ENCODE measurements around the gene HOXD10. TPM values are rescaled to one million over a fixed set of nuclear protein-coding genes. Genes with fewer than 3 reads are reported as not detected.

Gene HOXD10
- total RNA-seq, 2 experiments from 2014 or later: not detected

GRCh38 chr2:176164201-176164600 lies 47.6 kb downstream of the HOXD10 start:
- H3K36me3 Mint-ChIP-seq (ENCODE audit: low read depth): peaks cover 5% of the 10 kb centered on the region
- no peak for TF ChIP-seq CTCF (IDR thresholded peaks at IDR 0.05)
- no peaks in the 10 kb centered on the region for H3K36me3 ChIP-seq (ENCODE audit: insufficient read depth, low read length)
- no peak for ATAC-seq (ENCODE audit: poor library complexity)
- no peak overlapping the region for H3K27ac ChIP-seq (ENCODE audit: low read depth in 1 of 2, low read length in 2 of 2)
- ChIA-PET CTCF (no interaction called here), POLR2A (no interaction called here)
- intact Hi-C loops (cut with DNase I, micrococcal nuclease): no loop called here
- peaks cover 25% of the 10 kb centered on the region for H3K4me1 ChIP-seq (ENCODE audit: insufficient read depth, low read length)
- DNase-seq: no peak
- H3K4me3 Mint-ChIP-seq: no peak overlapping the region
- no peak overlapping the region for H3K4me3 ChIP-seq (ENCODE audit: low read length)
- H3K4me1 Mint-ChIP-seq (ENCODE audit: low read depth): peaks cover 17% of the 10 kb centered on the region
- H3K9me3 ChIP-seq (ENCODE audit: control insufficient read depth in 1 of 2, insufficient read depth in 1 of 2, low read length in 2 of 2): peaks cover 0 to 56% of the 10 kb centered on the region in 2 experiments
- H3K27me3 Mint-ChIP-seq: peaks cover 97% of the 10 kb centered on the region
- peaks cover 84 to 97% of the 10 kb centered on the region in 2 experiments for H3K27me3 ChIP-seq (ENCODE audit: control insufficient read depth in 1 of 2, insufficient read depth in 2 of 2, low read length in 2 of 2)
- H3K27ac Mint-ChIP-seq: no peak overlapping the region
- no peaks in the 10 kb centered on the region for H3K9me3 Mint-ChIP-seq

- H3K4me3 ChIP-seq (ENCODE audit: low read length): no peak overlapping the region
- Mint-ChIP-seq H3K27me3 (peaks cover 97% of the 10 kb centered on the region), H3K4me3 (peak overlapping the region; percentile 5), H3K36me3 (ENCODE audit: low read depth) (peaks cover 5% of the 10 kb centered on the region), H3K9me3 (no peaks in the 10 kb centered on the region), H3K4me1 (ENCODE audit: low read depth) (peaks cover 17% of the 10 kb centered on the region), H3K27ac (no peak overlapping the region)
- POLR2A ChIA-PET: no interaction called here
- H3K27ac ChIP-seq (ENCODE audit: low read depth in 1 of 2, low read length in 2 of 2): no peak overlapping the region
- TF ChIP-seq CTCF (IDR thresholded peaks at IDR 0.05): no peak
- no peaks in the 10 kb centered on the region for H3K36me3 ChIP-seq (ENCODE audit: insufficient read depth, low read length)
- peaks cover 20% of the 10 kb centered on the region for H3K4me1 ChIP-seq (ENCODE audit: insufficient read depth, low read length)
- peaks cover 0 to 50% of the 10 kb centered on the region in 2 experiments for H3K9me3 ChIP-seq (ENCODE audit: control insufficient read depth in 1 of 2, insufficient read depth in 1 of 2, low read length in 2 of 2)
- H3K27me3 ChIP-seq (ENCODE audit: control insufficient read depth in 1 of 2, insufficient read depth in 2 of 2, low read length in 2 of 2): peaks cover 84 to 97% of the 10 kb centered on the region in 2 experiments
- CTCF ChIA-PET: no interaction called here
- ATAC-seq (ENCODE audit: poor library complexity): no peak
- no peak for DNase-seq
- intact Hi-C loops (cut with DNase I, micrococcal nuclease): no loop called here
Observed at GRCh38 chr2:176164611-176165369, 48.2 kb downstream of the HOXD10 start.

GRCh38 chr2:176165370-176166050 lies 48.9 kb downstream of the HOXD10 start:
- H3K4me1 Mint-ChIP-seq (ENCODE audit: low read depth): peaks cover 17% of the 10 kb centered on the region
- ATAC-seq (ENCODE audit: poor library complexity) (no peak), DNase-seq (no peak)
- ChIA-PET CTCF (no interaction called here), POLR2A (no interaction called here)
- H3K36me3 Mint-ChIP-seq (ENCODE audit: low read depth): peaks cover 5% of the 10 kb centered on the region
- Histone ChIP-seq H3K4me3 (ENCODE audit: low read length) (no peak overlapping the region), H3K27me3 (ENCODE audit: control insufficient read depth in 1 of 2, insufficient read depth in 2 of 2, low read length in 2 of 2) (peaks cover 84 to 97% of the 10 kb centered on the region in 2 experiments), H3K36me3 (ENCODE audit: insufficient read depth, low read length) (no peaks in the 10 kb centered on the region), H3K4me1 (ENCODE audit: insufficient read depth, low read length) (peaks cover 13% of the 10 kb centered on the region), H3K9me3 (ENCODE audit: control insufficient read depth in 1 of 2, insufficient read depth in 1 of 2, low read length in 2 of 2) (peaks cover 0 to 43% of the 10 kb centered on the region in 2 experiments), H3K27ac (ENCODE audit: low read depth in 1 of 2, low read length in 2 of 2) (no peak overlapping the region)
- H3K27me3 Mint-ChIP-seq: peaks cover 98% of the 10 kb centered on the region
- H3K4me3 Mint-ChIP-seq: peak overlapping the region; percentile 5
- no peak overlapping the region for H3K27ac Mint-ChIP-seq
- no peaks in the 10 kb centered on the region for H3K9me3 Mint-ChIP-seq
- intact Hi-C loops (cut with DNase I, micrococcal nuclease): no loop called here
- no peak for TF ChIP-seq CTCF (IDR thresholded peaks at IDR 0.05)
